ENCODE measurements around the gene ITGB3.
A peak's percentile ranks its signal among the peaks of the same experiment; 100 is the strongest.
"Not testable (repeated sequence)": the region's sequence is repeated elsewhere in the genome, so short reads cannot be mapped to it uniquely, and the experiment has no call there.

The ITGB3 gene

DNA sequence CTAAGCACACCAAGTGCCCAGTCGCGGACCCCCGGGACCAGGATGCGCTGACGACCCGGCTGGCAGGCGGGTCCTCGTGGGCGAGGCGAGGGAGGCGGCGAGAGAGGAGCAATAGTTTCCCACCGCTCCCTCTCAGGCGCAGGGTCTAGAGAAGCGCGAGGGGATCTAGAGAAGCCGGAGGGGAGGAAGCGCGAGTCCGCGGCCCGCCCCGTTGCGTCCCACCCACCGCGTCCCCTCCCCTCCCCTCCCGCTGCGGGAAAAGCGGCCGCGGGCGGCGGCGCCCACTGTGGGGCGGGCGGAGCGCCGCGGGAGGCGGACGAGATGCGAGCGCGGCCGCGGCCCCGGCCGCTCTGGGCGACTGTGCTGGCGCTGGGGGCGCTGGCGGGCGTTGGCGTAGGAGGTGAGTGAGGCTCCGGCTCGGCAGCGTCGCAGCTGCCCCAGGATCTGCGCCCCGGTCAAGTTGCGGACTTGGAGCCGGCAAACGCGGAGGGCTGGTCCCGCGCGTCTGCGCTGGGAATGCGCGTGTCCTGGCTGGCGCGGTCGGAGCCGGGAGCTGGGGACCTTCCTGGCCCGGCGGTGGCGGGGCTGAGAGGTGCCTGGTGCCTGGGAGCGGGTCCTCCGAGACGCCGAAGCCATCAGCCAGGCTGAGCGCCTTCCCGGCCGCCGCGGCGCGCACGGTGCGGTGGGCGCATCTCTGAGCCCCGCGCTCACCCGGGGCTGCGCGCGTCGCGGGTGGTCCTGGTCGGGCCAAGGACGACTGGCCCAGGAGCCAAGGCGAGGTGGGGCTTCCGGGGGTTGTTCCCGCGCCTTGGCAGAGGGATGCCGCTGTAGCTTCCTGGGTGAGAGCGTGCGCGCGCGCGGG lies at the start of gene ITGB3:
TSS of gene ITGB3 (plus strand) at position 287 of the 862 bp plus-strand sequence. CDS start at position 322, 35 bp downstream.
- peak; percentile 87 to 90 for DNase-seq
- TF ChIP-seq POLR2A (IDR thresholded peaks at IDR 0.05; ENCODE audit: low read length) (no peak), GATA1 (IDR thresholded peaks at IDR 0.05; ENCODE audit: low read depth, low read length) (no peak)

DNA sequence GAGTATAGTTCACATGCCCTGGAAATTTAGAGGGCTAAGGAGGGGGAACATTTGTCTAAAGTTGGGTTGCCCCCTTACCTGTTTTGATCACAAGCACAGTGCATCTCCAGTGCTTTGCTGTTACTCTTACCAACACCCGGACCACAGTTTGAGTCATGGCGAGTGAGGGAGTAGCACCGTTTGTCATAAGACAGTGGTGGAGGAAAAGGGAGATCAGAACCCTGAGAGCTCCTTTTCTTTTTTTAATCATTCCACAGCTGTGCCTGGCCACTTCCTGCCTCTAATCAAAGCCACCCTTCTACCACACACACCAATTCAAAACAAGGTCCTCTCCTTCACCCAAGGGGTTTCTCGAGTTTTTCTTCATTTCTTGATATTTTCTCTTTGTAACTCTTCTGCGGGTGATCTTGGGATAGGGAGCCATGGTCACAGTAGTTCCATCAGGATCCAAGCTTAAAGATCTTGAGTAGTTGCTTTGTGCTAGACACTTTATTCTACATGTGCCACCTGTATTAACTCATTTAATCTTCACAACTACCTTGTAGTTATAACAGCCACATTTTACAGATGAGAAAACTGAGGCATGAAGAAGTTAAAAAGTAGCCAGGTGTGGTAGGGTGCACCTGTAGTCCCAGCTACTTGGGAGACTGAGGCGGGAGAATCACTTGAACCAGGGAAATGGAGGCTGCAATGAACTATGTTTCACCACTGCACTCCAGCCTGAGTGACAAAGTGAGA lies 49.5 kb upstream of the ITGB3 start:
- TF ChIP-seq GATA1 (IDR thresholded peaks at IDR 0.05; ENCODE audit: low read depth, low read length) (no peak), POLR2A (IDR thresholded peaks at IDR 0.05; ENCODE audit: low read length) (no peak)
- no peak for DNase-seq

- DNase-seq, result no peak
- TF ChIP-seq GATA1 (IDR thresholded peaks at IDR 0.05; ENCODE audit: low read depth, low read length) (no peak), POLR2A (IDR thresholded peaks at IDR 0.05; ENCODE audit: low read length) (no peak)
Measured at GRCh38 chr17:47204722-47205418, 48.8 kb upstream of the ITGB3 start.

- TF ChIP-seq POLR2A (IDR thresholded peaks at IDR 0.05; ENCODE audit: low read length) (no peak), GATA1 (IDR thresholded peaks at IDR 0.05; ENCODE audit: low read depth, low read length) (no peak)
Measured at GRCh38 chr17:47205419-47205963, 48.1 kb upstream of the ITGB3 start.

DNA sequence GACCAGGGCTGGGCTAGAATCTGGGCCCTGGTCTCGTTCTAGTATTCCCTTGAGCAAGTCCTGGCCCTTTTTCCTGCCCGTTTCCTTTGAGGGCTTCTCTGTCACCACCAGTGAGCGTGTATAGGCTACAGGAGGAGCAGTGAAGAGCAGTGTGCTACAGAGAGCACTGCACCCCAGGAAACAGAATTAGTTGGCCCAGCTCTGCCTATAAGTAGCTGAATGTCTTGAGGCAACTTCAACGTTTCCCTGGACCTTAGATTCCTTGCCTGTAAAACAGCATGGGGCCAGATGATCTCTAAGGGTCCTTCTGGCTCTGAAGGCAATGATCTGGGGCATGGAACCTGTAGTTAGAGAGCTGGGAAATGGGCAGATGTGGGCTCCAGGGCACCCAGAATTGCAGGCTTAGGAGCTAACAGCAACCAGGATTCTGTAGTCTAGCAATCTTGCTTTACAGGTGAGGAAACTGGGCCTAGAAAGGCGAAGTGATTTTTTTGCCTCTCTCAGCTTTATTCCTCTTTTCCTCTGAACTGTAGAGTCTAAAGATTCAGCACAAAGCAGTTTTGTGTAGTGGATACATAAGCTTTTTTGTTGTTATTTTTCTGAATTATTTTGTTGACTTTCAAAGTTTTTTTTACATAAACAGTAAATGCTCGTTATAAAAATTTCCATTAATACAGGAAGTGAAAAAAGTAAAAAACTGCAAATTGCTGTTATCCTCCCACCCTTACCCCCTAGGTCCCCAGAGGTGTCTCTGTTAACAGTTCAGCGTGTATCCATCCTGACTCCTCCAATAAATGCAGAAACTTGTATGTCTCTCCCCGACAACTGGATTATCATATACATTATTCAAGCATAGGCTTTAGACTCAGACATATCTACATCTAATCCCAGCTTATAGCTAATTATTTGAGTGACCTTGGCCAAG lies 46.2 kb upstream of the ITGB3 start:
- no peak for TF ChIP-seq GATA1 (IDR thresholded peaks at IDR 0.05; ENCODE audit: low read depth, low read length)
- TF ChIP-seq POLR2A (IDR thresholded peaks at IDR 0.05; ENCODE audit: low read length), result no peak
- DNase-seq, result no peak

More at GRCh38 chr17:47205419-47205963, 48.1 kb upstream of the ITGB3 start:
- no peak for DNase-seq

DNA sequence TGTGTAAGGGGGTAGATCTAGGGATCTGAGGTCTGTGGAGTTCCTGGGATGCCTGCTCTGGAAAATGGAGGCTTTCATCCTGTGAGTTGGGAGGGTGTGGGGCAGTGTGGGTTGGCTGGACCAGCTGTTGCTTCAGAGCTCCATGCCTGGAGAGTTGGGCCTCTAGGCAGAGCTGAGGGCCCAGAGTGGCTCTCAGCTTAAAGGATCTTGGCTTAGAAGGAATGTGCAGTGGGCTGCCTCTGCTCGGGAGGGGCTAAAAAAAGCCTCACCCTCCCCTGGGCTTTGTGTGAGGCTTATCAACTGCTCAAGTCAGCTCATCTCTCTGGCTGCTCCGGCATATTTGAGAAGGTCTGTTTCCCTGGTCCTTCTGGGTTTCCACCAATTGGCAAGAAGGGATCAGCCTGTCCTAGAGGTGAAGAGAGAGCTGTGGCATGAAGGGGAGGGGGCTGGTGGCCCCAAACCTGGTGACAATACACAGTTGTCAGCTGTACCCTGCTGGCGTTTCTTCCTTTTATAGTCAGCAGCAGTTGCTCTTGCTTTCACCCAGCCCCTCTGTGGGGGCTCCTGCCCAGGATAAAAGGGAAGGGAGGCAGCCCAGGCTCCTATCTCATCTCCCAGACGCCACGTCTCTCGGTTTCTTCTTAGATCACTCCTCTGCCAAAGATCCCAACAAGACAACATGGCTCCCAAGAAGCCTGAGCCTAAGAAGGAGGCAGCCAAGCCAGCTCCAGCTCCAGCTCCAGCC lies 44.7 kb upstream of the ITGB3 start, which contains the start of gene MYL4:
TSS of gene MYL4 (plus strand) at position 605 of the 745 bp plus-strand sequence. CDS start at position 680, 75 bp downstream.
- peak; percentile 80 to 90 for DNase-seq
- no peak for TF ChIP-seq GATA1 (IDR thresholded peaks at IDR 0.05; ENCODE audit: low read depth, low read length)
- TF ChIP-seq POLR2A (IDR thresholded peaks at IDR 0.05; ENCODE audit: low read length), result peak; percentile 79

DNA sequence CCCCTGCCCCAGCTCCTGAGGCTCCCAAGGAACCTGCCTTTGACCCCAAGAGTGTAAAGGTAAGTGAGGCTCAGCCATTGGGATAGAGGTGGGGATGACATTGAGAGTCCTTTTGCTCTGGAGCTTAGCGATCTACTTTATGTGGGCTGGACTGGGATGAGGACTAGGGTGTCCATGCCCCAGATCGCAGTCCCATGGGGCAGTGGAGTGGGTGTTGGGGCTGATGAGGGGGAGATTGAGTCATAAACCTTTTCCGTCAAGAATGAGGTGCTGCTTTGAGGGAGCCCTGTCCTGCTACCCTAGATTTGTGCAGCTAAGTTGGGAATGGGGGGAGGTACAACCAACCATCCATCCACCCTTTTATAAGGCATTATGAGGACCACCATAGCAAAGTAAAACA lies 44.1 kb upstream of the ITGB3 start:
- no peak for DNase-seq
- no peak for TF ChIP-seq GATA1 (IDR thresholded peaks at IDR 0.05; ENCODE audit: low read depth, low read length)
- no peak for TF ChIP-seq POLR2A (IDR thresholded peaks at IDR 0.05; ENCODE audit: low read length)

GRCh38 chr17:47210105-47210504 lies 43.5 kb upstream of the ITGB3 start:
- no peak for TF ChIP-seq POLR2A (IDR thresholded peaks at IDR 0.05; ENCODE audit: low read length)
- TF ChIP-seq GATA1 (IDR thresholded peaks at IDR 0.05; ENCODE audit: low read depth, low read length), result no peak
- DNase-seq, result peak; percentile 46 to 64

GRCh38 chr17:47210779-47211178 lies 42.8 kb upstream of the ITGB3 start:
- DNase-seq, result peak; percentile 48 to 75
- no peak for TF ChIP-seq GATA1 (IDR thresholded peaks at IDR 0.05; ENCODE audit: low read depth, low read length)
- TF ChIP-seq POLR2A (IDR thresholded peaks at IDR 0.05; ENCODE audit: low read length), result no peak

DNA sequence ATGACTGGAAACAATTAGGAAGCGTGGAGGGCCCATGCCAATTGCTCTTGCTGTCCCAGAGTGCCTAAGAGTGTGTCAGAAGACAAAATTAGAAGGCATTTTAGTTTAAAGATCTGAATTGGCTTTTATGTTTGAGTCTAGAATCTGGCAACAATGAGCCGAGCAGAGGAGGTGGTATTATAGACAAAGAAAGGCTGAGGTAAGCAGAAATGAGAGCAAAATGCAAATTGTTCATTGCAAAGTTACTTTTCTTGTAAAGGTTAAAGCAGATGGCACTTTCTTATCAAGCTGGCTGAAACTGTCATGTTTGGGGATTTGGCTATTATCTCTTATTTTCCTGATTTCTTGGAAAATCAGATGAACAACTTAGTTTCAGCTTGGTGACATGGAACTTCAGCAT lies 41.2 kb upstream of the ITGB3 start:
- TF ChIP-seq GATA1 (IDR thresholded peaks at IDR 0.05; ENCODE audit: low read depth, low read length) (no peak), POLR2A (IDR thresholded peaks at IDR 0.05; ENCODE audit: low read length) (no peak)
- DNase-seq, result no peak

DNA sequence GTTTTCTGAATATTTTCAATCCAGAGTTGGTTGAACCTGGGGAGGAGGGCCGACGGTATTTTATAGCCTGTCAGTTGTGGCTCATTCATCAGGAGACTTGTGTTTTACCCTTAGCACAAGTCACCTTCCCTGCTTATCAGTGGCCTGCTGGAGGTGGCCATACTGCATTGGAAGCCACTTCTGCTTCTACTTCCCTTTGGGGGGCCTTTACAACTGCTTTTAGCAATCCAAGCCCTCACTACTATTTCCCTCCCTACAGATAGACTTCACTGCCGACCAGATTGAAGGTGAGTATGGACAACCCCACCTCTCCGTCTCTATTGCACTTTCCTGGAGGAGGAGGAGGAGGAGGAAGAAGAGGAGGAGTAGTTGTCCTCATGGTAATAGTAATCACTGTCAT lies 40.1 kb upstream of the ITGB3 start:
- no peak for DNase-seq
- TF ChIP-seq POLR2A (IDR thresholded peaks at IDR 0.05; ENCODE audit: low read length) (no peak), GATA1 (IDR thresholded peaks at IDR 0.05; ENCODE audit: low read depth, low read length) (no peak)

DNA sequence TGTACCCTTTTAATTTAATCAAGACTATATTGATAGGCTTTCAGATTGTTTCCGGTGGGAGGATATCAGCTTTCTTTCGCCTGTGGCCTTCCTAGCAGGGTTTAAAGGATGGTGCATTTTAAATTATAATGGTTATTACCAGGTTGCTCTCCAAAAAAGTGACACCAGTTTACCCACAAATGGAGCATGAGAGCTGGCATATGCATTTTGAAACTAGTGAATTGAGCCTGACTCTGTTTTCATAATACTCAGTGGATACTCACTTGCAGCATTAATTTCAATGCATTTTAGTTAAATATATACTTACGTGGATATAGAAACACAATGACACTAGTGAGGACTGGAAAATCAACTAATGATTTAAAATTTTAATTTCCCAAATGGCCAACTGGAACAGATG lies 38.7 kb upstream of the ITGB3 start:
- no peak for TF ChIP-seq POLR2A (IDR thresholded peaks at IDR 0.05; ENCODE audit: low read length)
- no peak for TF ChIP-seq GATA1 (IDR thresholded peaks at IDR 0.05; ENCODE audit: low read depth, low read length)
- no peak for DNase-seq

DNA sequence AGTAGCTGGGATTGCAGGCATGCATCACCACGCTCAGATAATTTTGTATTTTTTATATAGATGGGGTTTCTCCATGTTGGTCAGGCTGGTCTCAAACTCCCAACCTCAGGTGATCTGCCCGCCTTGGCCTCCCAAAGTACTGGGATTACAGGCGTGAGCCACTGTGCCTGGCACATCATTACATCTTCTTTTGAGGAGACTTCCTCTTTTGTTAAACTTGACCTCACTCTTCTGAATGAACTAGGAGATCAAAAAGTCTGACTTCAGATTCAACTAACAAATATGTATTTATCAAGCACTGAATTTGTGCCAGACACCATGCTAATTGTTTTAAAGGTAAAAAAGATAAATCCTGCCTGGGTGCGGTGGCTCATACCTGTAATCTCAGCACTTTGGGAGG lies 36.8 kb upstream of the ITGB3 start:
- DNase-seq, result not testable (repeated sequence)

- not testable (repeated sequence) for DNase-seq
Measured at GRCh38 chr17:47217279-47217678, 36.3 kb upstream of the ITGB3 start.
